ENCODE measurements around the gene ITPRIPL1. TPM values are rescaled to one million over a fixed set of nuclear protein-coding genes. Genes with fewer than 3 reads are reported as not detected.
"Not testable (repeated sequence)": the region's sequence is repeated elsewhere in the genome, so short reads cannot be mapped to it uniquely, and the experiment has no call there.

The ITPRIPL1 gene, protein sequence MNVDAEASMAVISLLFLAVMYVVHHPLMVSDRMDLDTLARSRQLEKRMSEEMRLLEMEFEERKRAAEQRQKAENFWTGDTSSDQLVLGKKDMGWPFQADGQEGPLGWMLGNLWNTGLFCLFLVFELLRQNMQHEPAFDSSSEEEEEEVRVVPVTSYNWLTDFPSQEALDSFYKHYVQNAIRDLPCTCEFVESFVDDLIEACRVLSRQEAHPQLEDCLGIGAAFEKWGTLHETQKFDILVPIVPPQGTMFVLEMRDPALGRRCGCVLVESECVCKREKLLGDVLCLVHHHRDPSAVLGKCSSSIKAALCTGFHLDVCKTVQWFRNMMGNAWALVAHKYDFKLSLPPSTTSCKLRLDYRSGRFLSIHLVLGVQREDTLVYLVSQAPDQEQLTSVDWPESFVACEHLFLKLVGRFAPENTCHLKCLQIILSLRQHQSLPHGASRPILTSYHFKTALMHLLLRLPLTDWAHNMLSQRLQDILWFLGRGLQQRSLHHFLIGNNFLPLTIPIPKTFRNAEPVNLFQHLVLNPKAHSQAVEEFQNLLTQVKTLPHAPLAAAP
- total RNA-seq = 7.7 TPM
- 1.9 TPM for polyA plus RNA-seq
- long read RNA-seq, donor 1, full-length matches to known transcripts = 2 of 2 reads
- long read RNA-seq, donor 1, partial matches to known transcripts = 0 of 2 reads
- long read RNA-seq, donor 1, other reads (novel, unspliced or antisense) = 0 of 2 reads
- long read RNA-seq, donor 2, full-length matches to known transcripts = 44 of 44 reads
- long read RNA-seq, donor 2, partial matches to known transcripts = 0 of 44 reads
- long read RNA-seq, donor 2, other reads (novel, unspliced or antisense) = 0 of 44 reads
- long read RNA-seq, donor 3, full-length matches to known transcripts = 16 of 16 reads
- long read RNA-seq, donor 3, partial matches to known transcripts = 0 of 16 reads
- long read RNA-seq, donor 3, other reads (novel, unspliced or antisense) = 0 of 16 reads
- long read RNA-seq, donor 4, full-length matches to known transcripts = 10 of 10 reads
- long read RNA-seq, donor 4, partial matches to known transcripts = 0 of 10 reads
- long read RNA-seq, donor 4, other reads (novel, unspliced or antisense) = 0 of 10 reads
- long read RNA-seq, donor 5, full-length matches to known transcripts = 16 of 16 reads
- long read RNA-seq, donor 5, partial matches to known transcripts = 0 of 16 reads
- long read RNA-seq, donor 5, other reads (novel, unspliced or antisense) = 0 of 16 reads
- long read RNA-seq, donor 6, full-length matches to known transcripts = 14 of 14 reads
- long read RNA-seq, donor 6, partial matches to known transcripts = 0 of 14 reads
- long read RNA-seq, donor 6, other reads (novel, unspliced or antisense) = 0 of 14 reads
- long read RNA-seq, donor 7, full-length matches to known transcripts = 11 of 11 reads
- long read RNA-seq, donor 7, partial matches to known transcripts = 0 of 11 reads
- long read RNA-seq, donor 7, other reads (novel, unspliced or antisense) = 0 of 11 reads
- long read RNA-seq, donor 8, full-length matches to known transcripts = 6 of 6 reads
- long read RNA-seq, donor 8, partial matches to known transcripts = 0 of 6 reads
- long read RNA-seq, donor 8, other reads (novel, unspliced or antisense) = 0 of 6 reads
- long read RNA-seq, donor 9, full-length matches to known transcripts = 6 of 6 reads
- long read RNA-seq, donor 9, partial matches to known transcripts = 0 of 6 reads
- long read RNA-seq, donor 9, other reads (novel, unspliced or antisense) = 0 of 6 reads
- long read RNA-seq, donor 10, full-length matches to known transcripts = 5 of 5 reads
- long read RNA-seq, donor 10, partial matches to known transcripts = 0 of 5 reads
- long read RNA-seq, donor 10, other reads (novel, unspliced or antisense) = 0 of 5 reads

GRCh38 chr2:96325041-96325883, at the start of gene ITPRIPL1:
Gene ITPRIPL1 (plus strand): TSS chr2:96325317. CDS start chr2:96325840, 523 bp downstream.
- H3K4me3 ChIP-seq (ENCODE audit: low read length in 2 of 2) = peak within 1 kb of the TSS; percentile 59 to 62
- peaks cover 0 to 14% of the 10 kb centered on the region in 2 donors for H3K27me3 ChIP-seq (ENCODE audit: control insufficient read depth in 2 of 2, insufficient read depth in 1 of 2, low read length in 1 of 2)
- peaks cover 0 to 4% of the 10 kb centered on the region in 2 donors for H3K9me3 ChIP-seq (ENCODE audit: control insufficient read depth in 2 of 2, insufficient read depth in 1 of 2, low read length in 1 of 2)
- peak within 1 kb of the TSS; percentile 42 to 56 for H3K27ac ChIP-seq (ENCODE audit: low read depth in 1 of 2, low read length in 1 of 2)
- WGBS = 2% methylated on average over 58 of the region's 58 CpGs
- H3K36me3 ChIP-seq (ENCODE audit: control insufficient read depth in 2 of 2, insufficient read depth in 2 of 2, low read length in 1 of 2) = peaks cover 15 to 22% of the 10 kb centered on the region in 2 donors
- DNase-seq (ENCODE audit: low read depth in 6 of 9, low spot score in 9 of 9) = peak in 2 of 9 donors; percentile 23 to 53
- peaks cover 19 to 37% of the 10 kb centered on the region in 2 donors for H3K4me1 ChIP-seq (ENCODE audit: control insufficient read depth in 2 of 2, insufficient read depth in 2 of 2, low read length in 2 of 2)

- no peaks in the 10 kb centered on the region for H3K9me3 ChIP-seq (ENCODE audit: control insufficient read depth in 2 of 2, insufficient read depth in 1 of 2, low read length in 1 of 2)
- H3K36me3 ChIP-seq (ENCODE audit: control insufficient read depth in 2 of 2, insufficient read depth in 2 of 2, low read length in 1 of 2) = peaks cover 75 to 88% of the 10 kb centered on the region in 2 donors
- no peaks in the 10 kb centered on the region for H3K4me1 ChIP-seq (ENCODE audit: control insufficient read depth in 2 of 2, insufficient read depth in 2 of 2, low read length in 2 of 2)
- H3K27ac ChIP-seq (ENCODE audit: low read depth in 1 of 2, low read length in 1 of 2) = no peak overlapping the region
- no peak overlapping the region for H3K4me3 ChIP-seq (ENCODE audit: low read length in 2 of 2)
- no peak for DNase-seq (ENCODE audit: low read depth in 6 of 9, low spot score in 9 of 9)
- no peaks in the 10 kb centered on the region for H3K27me3 ChIP-seq (ENCODE audit: control insufficient read depth in 2 of 2, insufficient read depth in 1 of 2, low read length in 1 of 2)
- WGBS = 97% methylated on average over 21 of the region's 21 CpGs
Measured at GRCh38 chr2:96276787-96277499, 48.2 kb upstream of the ITPRIPL1 start.

GRCh38 chr2:96287273-96287856, 37.8 kb upstream of the ITPRIPL1 start:
- H3K4me3 ChIP-seq (ENCODE audit: low read length in 2 of 2) = no peak overlapping the region
- no peak for DNase-seq (ENCODE audit: low read depth in 6 of 9, low spot score in 9 of 9)
- H3K36me3 ChIP-seq (ENCODE audit: control insufficient read depth in 2 of 2, insufficient read depth in 2 of 2, low read length in 1 of 2) = peaks cover 97 to 98% of the 10 kb centered on the region in 2 donors
- WGBS = 97% methylated on average over 6 of the region's 6 CpGs
- H3K9me3 ChIP-seq (ENCODE audit: control insufficient read depth in 2 of 2, insufficient read depth in 1 of 2, low read length in 1 of 2) = no peaks in the 10 kb centered on the region
- H3K4me1 ChIP-seq (ENCODE audit: control insufficient read depth in 2 of 2, insufficient read depth in 2 of 2, low read length in 2 of 2) = no peaks in the 10 kb centered on the region
- H3K27ac ChIP-seq (ENCODE audit: low read depth in 1 of 2, low read length in 1 of 2) = no peak overlapping the region
- no peaks in the 10 kb centered on the region for H3K27me3 ChIP-seq (ENCODE audit: control insufficient read depth in 2 of 2, insufficient read depth in 1 of 2, low read length in 1 of 2)

GRCh38 chr2:96291751-96292150, 33.4 kb upstream of the ITPRIPL1 start:
- Histone ChIP-seq H3K9me3 (ENCODE audit: control insufficient read depth in 2 of 2, insufficient read depth in 1 of 2, low read length in 1 of 2) (no peaks in the 10 kb centered on the region), H3K4me3 (ENCODE audit: low read length in 2 of 2) (no peak overlapping the region), H3K36me3 (ENCODE audit: control insufficient read depth in 2 of 2, insufficient read depth in 2 of 2, low read length in 1 of 2) (peaks cover 89 to 98% of the 10 kb centered on the region in 2 donors), H3K4me1 (ENCODE audit: control insufficient read depth in 2 of 2, insufficient read depth in 2 of 2, low read length in 2 of 2) (no peaks in the 10 kb centered on the region), H3K27me3 (ENCODE audit: control insufficient read depth in 2 of 2, insufficient read depth in 1 of 2, low read length in 1 of 2) (no peaks in the 10 kb centered on the region), H3K27ac (ENCODE audit: low read depth in 1 of 2, low read length in 1 of 2) (no peak overlapping the region)
- DNase-seq (ENCODE audit: low read depth in 6 of 9, low spot score in 9 of 9) = no peak
- 96% methylated on average over 5 of the region's 5 CpGs for WGBS

DNA sequence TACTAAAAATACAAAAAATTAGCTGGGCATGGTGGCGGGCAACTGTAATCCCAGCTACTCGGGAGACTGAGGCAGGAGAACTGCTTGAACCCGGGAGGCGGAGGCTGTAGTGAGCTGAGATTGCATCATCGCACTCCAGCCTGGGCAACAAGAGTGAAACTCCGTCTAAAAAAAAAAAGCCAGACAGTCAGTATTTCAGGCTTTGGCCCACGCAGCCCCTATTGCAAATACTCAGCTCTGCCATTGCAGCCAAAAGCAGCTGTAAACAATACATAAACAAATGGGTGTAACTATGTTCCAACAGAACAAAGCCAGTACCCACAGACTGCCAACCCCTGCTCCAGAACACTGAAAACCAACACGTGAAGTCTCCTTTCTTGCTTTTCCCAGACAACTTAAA, 30.8 kb upstream of the ITPRIPL1 start:
- not testable (repeated sequence) for H3K27me3 ChIP-seq (ENCODE audit: control insufficient read depth in 2 of 2, insufficient read depth in 1 of 2, low read length in 1 of 2); H3K27ac ChIP-seq (ENCODE audit: low read depth in 1 of 2, low read length in 1 of 2); H3K9me3 ChIP-seq (ENCODE audit: control insufficient read depth in 2 of 2, insufficient read depth in 1 of 2, low read length in 1 of 2); H3K4me3 ChIP-seq (ENCODE audit: low read length in 2 of 2); DNase-seq (ENCODE audit: low read depth in 6 of 9, low spot score in 9 of 9); H3K4me1 ChIP-seq (ENCODE audit: control insufficient read depth in 2 of 2, insufficient read depth in 2 of 2, low read length in 2 of 2)
- peaks cover 89 to 98% of the 10 kb centered on the region in 2 donors for H3K36me3 ChIP-seq (ENCODE audit: control insufficient read depth in 2 of 2, insufficient read depth in 2 of 2, low read length in 1 of 2)
- 98% methylated on average over 8 of the region's 8 CpGs for WGBS

DNA sequence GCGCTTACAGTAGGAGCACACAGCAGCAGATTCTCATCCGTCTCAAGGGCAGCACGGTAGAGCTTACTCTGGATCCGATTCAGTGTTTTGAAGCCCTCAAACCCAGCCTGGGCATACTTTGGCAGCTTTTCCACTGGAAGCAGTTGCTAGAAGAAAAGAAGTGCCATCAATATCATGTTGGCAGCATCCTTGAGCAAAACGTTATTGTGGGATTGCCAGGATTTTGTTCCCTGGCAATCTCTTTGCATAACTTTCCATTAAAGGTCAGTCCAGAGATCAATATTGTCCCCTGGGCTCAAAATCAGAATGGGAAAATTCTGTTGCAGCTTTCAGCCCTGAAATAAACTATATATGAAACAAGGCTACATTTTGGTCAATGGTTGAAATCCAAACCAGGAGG, 28.2 kb upstream of the ITPRIPL1 start:
- Histone ChIP-seq H3K27ac (ENCODE audit: low read depth in 1 of 2, low read length in 1 of 2) (no peak overlapping the region), H3K36me3 (ENCODE audit: control insufficient read depth in 2 of 2, insufficient read depth in 2 of 2, low read length in 1 of 2) (peaks cover 83 to 97% of the 10 kb centered on the region in 2 donors), H3K27me3 (ENCODE audit: control insufficient read depth in 2 of 2, insufficient read depth in 1 of 2, low read length in 1 of 2) (no peaks in the 10 kb centered on the region), H3K9me3 (ENCODE audit: control insufficient read depth in 2 of 2, insufficient read depth in 1 of 2, low read length in 1 of 2) (no peaks in the 10 kb centered on the region), H3K4me1 (ENCODE audit: control insufficient read depth in 2 of 2, insufficient read depth in 2 of 2, low read length in 2 of 2) (peaks cover 0 to 2% of the 10 kb centered on the region in 2 donors), H3K4me3 (ENCODE audit: low read length in 2 of 2) (no peak overlapping the region)
- WGBS = 97% methylated on average over 5 of the region's 5 CpGs
- DNase-seq (ENCODE audit: low read depth in 6 of 9, low spot score in 9 of 9) = no peak

- Histone ChIP-seq H3K27me3 (ENCODE audit: control insufficient read depth in 2 of 2, insufficient read depth in 1 of 2, low read length in 1 of 2) (no peaks in the 10 kb centered on the region), H3K27ac (ENCODE audit: low read depth in 1 of 2, low read length in 1 of 2) (no peak overlapping the region), H3K36me3 (ENCODE audit: control insufficient read depth in 2 of 2, insufficient read depth in 2 of 2, low read length in 1 of 2) (peaks cover 58 to 75% of the 10 kb centered on the region in 2 donors), H3K4me1 (ENCODE audit: control insufficient read depth in 2 of 2, insufficient read depth in 2 of 2, low read length in 2 of 2) (peaks cover 15 to 21% of the 10 kb centered on the region in 2 donors), H3K9me3 (ENCODE audit: control insufficient read depth in 2 of 2, insufficient read depth in 1 of 2, low read length in 1 of 2) (no peaks in the 10 kb centered on the region), H3K4me3 (ENCODE audit: low read length in 2 of 2) (no peak overlapping the region)
- no peak for DNase-seq (ENCODE audit: low read depth in 6 of 9, low spot score in 9 of 9)
- 96% methylated on average over 1 of the region's 1 CpG for WGBS
Measured at GRCh38 chr2:96301865-96302264, 23.3 kb upstream of the ITPRIPL1 start.

Data from thymus (tissue), 14 donors.